Mesothelial cell of epicardium (in vitro differentiated cells): ENCODE measurements around the gene KCNN1. TPM values are rescaled to one million over a fixed set of nuclear protein-coding genes. Genes with fewer than 3 reads are reported as not detected.

Source experiments
- DNase-seq, 2 experiments: peaks; one replicate each; pipeline ENCODE4 v3.0.0; 2021; ENCODE audit warnings: low spot score in 2 of 2; ENCODE audit not compliant: unreplicated experiment in 2 of 2
- H3K27ac Mint-ChIP-seq: 2 replicates; pipeline ENCODE4 v1.8.0; 2021; ENCODE audit warnings: mixed read lengths
- H3K27me3 Mint-ChIP-seq: 2 replicates; pipeline ENCODE4 v1.8.0; 2021; ENCODE audit warnings: low read depth, mixed read lengths
- H3K36me3 Mint-ChIP-seq: 2 replicates; pipeline ENCODE4 v1.8.0; 2021; ENCODE audit warnings: mixed read lengths
- H3K4me1 Mint-ChIP-seq: 2 replicates; pipeline ENCODE4 v1.8.0; 2021; ENCODE audit warnings: mixed read lengths
- H3K4me3 Mint-ChIP-seq: 2 replicates; pipeline ENCODE4 v1.8.0; 2021; ENCODE audit warnings: mild to moderate bottlenecking, moderate library complexity, mixed read lengths
- H3K9me3 Mint-ChIP-seq: 2 replicates; pipeline ENCODE4 v1.8.0; 2021; ENCODE audit warnings: mixed read lengths
- total RNA-seq: library from RNA; stranded (reverse); gene quantifications from 3 replicates; pipeline ENCODE4 v1.2.1, GENCODE V29; 2021
- TF ChIP-seq, protein P1 (sequence below): fragments of 200-600 bp; sonication (generic); IDR thresholded peaks from one replicate; pipeline ENCODE4 v1.5.0; 2021; ENCODE audit warnings: antibody characterized with exemption; ENCODE audit not compliant: unreplicated experiment

The KCNN1 gene
- total RNA-seq, 1 donor from 2014 or later = 20.3 TPM

DNA sequence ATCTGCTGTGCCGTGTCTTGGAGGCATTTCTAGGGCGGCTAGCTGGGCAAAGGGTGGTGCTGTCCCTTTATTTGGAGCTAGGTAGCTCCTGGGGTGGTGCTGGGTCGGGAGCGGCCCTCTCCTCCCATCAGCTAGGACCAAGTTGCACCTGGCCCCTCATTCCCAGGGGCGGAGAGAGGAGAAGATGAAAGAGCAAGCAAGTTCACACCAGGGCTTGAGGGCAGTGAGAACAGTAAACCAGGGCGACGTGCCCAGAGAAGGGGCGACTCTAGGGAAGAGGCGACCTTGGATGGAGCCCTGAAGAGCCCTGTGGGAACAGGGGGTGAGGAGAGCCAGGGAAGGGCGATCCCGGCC, 17.0 kb upstream of the KCNN1 start:
- no peaks in the 10 kb centered on the region for H3K9me3 Mint-ChIP-seq

DNA sequence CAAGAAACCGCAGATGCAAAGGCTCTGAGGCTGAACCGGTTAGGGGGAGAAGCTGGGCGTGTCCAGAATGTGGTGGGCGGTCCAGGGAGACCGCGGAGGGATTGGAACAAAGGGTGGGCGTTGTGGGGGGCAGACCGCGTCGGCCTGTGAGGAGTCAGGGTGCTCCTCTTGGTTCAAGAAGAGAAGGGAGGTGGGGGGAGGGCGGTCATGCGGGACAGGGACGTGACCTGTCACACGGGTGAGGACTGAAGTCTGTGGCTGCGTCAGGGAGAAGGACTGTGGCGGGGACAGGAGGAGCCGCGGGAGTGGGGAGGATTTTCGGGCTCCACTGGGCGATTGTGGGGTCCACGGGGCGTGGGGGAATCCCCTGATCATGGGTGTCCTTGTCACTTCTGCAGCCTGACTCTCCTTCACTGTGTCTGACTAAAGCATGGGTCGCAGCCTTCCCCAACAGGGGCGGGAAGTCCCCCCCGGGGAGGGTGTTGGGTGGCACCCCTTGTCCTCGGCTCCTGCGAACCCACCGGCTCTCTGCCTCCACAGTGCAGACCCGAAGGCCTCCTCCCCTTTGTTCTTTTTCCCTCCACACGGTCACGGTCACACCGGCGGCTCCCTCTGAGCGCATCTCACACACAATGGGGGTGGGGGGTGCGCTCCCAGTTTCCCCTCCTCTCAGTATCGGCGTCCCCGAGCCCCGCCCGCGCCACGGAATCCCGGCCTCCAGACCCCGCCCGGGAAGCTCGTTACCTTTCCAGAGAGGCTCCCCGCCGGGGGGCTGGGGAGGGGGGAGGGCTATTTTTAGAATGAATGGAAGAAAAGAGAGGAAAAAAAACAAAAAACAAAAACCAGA, 16.4 kb upstream of the KCNN1 start:
- TF ChIP-seq, protein P1, sequence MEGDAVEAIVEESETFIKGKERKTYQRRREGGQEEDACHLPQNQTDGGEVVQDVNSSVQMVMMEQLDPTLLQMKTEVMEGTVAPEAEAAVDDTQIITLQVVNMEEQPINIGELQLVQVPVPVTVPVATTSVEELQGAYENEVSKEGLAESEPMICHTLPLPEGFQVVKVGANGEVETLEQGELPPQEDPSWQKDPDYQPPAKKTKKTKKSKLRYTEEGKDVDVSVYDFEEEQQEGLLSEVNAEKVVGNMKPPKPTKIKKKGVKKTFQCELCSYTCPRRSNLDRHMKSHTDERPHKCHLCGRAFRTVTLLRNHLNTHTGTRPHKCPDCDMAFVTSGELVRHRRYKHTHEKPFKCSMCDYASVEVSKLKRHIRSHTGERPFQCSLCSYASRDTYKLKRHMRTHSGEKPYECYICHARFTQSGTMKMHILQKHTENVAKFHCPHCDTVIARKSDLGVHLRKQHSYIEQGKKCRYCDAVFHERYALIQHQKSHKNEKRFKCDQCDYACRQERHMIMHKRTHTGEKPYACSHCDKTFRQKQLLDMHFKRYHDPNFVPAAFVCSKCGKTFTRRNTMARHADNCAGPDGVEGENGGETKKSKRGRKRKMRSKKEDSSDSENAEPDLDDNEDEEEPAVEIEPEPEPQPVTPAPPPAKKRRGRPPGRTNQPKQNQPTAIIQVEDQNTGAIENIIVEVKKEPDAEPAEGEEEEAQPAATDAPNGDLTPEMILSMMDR = no peak
- Mint-ChIP-seq H3K9me3 (no peaks in the 10 kb centered on the region), H3K4me1 (peaks cover 42% of the 10 kb centered on the region), H3K27me3 (peaks cover 53% of the 10 kb centered on the region), H3K27ac (peak overlapping the region; percentile 94), H3K36me3 (no peaks in the 10 kb centered on the region), H3K4me3 (peak overlapping the region; percentile 65)
- peak in 1 of 2 experiments; percentile 66 for DNase-seq

More for the DNA sequence above, 17.0 kb upstream of the KCNN1 start:
- Mint-ChIP-seq H3K4me3 (peak overlapping the region; percentile 65), H3K4me1 (peaks cover 42% of the 10 kb centered on the region), H3K27me3 (peaks cover 52% of the 10 kb centered on the region), H3K36me3 (no peaks in the 10 kb centered on the region), H3K27ac (peak overlapping the region; percentile 94)
- TF ChIP-seq, protein P1 = no peak
- DNase-seq = no peak

DNA sequence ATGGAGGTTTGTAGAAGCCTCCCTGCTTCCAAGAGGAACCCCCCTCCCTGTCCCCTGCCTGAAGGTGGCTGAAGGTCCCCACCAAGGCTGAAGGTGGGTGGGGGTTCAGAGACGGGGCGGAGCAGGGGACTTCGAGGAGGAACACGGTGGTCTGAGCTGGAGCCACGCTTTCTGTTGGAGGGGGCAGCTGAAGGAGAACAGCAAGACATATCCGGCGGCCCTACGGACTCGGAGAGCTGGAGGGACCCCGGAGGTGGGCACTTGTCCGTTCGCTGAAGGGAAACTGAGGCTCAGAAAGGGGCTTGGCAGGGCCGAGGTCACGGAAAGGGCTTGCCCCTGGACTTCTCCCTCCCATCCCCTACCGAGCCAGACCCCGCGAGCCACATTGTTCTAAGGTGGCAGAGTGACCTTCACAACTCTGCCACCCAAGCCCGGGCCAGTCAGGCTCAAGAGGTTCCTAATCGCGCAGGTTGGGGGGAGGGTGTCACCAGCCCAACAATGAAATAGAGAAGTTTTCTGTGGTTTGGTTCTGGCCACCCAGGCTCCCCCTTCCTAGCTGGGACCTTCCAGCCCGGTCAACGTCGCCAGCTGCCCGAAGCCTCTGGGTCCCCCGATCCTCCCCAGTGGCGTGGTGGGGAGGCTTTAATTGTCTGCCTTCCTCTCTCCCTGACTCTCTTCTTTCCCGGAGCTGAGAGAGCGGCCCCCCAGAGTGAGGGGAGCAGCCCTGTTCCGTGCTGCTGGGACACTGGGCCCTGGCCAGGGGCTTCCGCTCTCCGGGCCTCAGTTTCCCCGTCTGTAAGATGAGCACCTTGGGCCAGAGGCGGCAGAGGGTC, 15.5 kb upstream of the KCNN1 start:
- H3K27ac Mint-ChIP-seq = peak overlapping the region; percentile 94
- H3K36me3 Mint-ChIP-seq = no peaks in the 10 kb centered on the region
- H3K27me3 Mint-ChIP-seq = peaks cover 54% of the 10 kb centered on the region
- DNase-seq = no peak
- H3K4me1 Mint-ChIP-seq = peaks cover 42% of the 10 kb centered on the region
- TF ChIP-seq, protein P1 = no peak
- H3K4me3 Mint-ChIP-seq = peak overlapping the region; percentile 65
- H3K9me3 Mint-ChIP-seq = no peaks in the 10 kb centered on the region

DNA sequence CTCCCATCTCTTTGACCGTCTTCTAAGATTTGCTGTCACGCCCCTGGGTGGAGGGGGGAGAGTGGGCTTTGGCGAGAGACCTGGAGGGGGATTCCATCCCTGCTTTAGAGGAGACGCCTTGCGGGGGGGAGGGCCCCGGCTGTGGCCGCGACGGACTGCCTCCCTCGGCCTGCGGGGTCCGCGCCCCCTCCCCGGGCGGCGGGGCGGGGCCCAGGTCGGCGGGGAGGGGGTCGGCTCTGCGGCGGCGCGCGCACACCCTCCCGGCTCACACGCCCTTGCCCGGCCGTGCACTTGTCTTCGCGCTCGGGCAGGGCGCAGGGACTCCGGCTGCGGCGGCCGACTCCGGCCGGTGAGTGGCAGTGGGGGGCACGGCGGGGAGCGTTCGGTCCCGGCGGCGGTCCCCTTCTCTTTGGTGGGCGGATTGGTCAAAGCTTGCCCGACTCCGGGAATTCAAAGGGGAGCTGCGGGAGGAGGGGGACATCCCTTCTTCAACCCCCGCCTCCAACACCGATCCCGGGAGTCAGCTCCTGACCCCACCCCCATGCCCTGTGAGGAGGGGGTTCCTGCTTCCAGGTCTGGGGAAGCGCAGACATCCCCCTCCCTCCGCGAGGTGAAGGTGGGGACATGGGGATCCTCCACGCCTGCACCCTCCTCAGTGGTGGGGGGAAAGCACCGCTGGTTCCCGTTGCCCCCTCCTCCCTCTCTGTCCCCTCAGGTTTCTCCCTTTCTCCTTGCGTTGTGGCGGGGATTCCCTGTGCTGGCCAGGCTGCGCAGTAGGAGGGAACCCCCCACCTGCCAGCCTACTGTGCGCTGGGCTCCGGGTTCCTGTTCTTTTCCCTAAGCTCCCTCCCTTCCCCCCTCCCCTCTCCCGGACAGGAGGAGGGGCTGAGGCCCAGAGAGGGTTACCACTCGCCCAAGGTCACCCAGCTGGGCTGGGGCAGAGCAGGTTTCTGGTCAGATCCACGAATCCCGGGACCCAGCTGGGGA, 14.6 kb upstream of the KCNN1 start:
- Mint-ChIP-seq H3K27me3 (peaks cover 61% of the 10 kb centered on the region), H3K4me3 (peak overlapping the region; percentile 68), H3K9me3 (no peaks in the 10 kb centered on the region), H3K36me3 (no peaks in the 10 kb centered on the region), H3K27ac (peak overlapping the region; percentile 59), H3K4me1 (peaks cover 38% of the 10 kb centered on the region)
- TF ChIP-seq, protein P1 = no peak
- DNase-seq = peak in 1 of 2 experiments; percentile 57

DNA sequence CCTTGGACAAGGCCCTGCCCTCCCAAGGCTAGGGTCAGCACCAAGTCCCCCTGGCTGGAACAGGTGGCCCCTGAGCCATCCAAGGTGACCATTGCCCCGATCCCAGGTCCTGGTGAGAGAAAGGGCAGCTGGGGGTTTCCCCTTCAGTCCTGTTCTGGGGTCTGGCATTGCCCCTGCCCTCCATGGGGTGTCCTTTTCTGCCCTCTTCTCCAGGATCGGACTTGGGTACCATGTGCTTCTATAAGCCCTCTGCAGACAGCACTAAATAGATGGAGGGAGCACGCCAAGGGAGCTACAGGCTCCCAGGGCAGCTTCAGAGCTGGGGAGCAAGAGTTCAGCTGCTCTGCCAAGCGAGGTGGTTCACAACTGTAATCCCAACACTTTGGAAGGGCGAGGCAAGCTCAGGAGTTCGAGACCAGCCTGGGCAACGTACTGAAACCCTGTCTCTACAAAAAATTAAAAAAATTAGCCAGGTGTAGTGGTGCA, 13.5 kb upstream of the KCNN1 start:
- DNase-seq = no peak
- no peaks in the 10 kb centered on the region for H3K9me3 Mint-ChIP-seq
- H3K4me3 Mint-ChIP-seq = peak overlapping the region; percentile 68
- H3K36me3 Mint-ChIP-seq = no peaks in the 10 kb centered on the region
- H3K4me1 Mint-ChIP-seq = peaks cover 35% of the 10 kb centered on the region
- peaks cover 69% of the 10 kb centered on the region for H3K27me3 Mint-ChIP-seq
- TF ChIP-seq, protein P1 = no peak
- H3K27ac Mint-ChIP-seq = no peak overlapping the region
